H9 (cell line): ENCODE measurements around the gene CDIPT. TPM values are rescaled to one million over a fixed set of nuclear protein-coding genes. Genes with fewer than 3 reads are reported as not detected.

Source experiments
- DNase-seq: peaks from one replicate; pipeline ENCODE4 v3.0.0-alpha.2; 2017
- H2AFZ ChIP-seq: one replicate; pipeline ENCODE4 v1.6.1; 2013; ENCODE audit warnings: mild to moderate bottlenecking, low read length, control low read depth, moderate library complexity
- H2AK5ac ChIP-seq: 2 replicates; pipeline ENCODE4 v1.6.1; 2013; ENCODE audit warnings: low read length, control low read depth, mixed read lengths; ENCODE audit not compliant: insufficient read length
- H2BK120ac ChIP-seq: one replicate; pipeline ENCODE4 v1.6.1; 2013; ENCODE audit warnings: low read depth, mild to moderate bottlenecking, low read length, control low read depth, inconsistent platforms; ENCODE audit not compliant: poor library complexity, severe bottlenecking
- H2BK12ac ChIP-seq: 2 replicates; pipeline ENCODE4 v1.6.1; 2013; ENCODE audit warnings: low read length, control low read depth, mixed read lengths, low read depth; ENCODE audit not compliant: insufficient read length
- H2BK15ac ChIP-seq: 2 replicates; pipeline ENCODE4 v1.6.1; 2013; ENCODE audit warnings: low read depth, low read length, control low read depth
- H2BK20ac ChIP-seq: one replicate; pipeline ENCODE4 v1.6.1; 2013; ENCODE audit warnings: low read depth, mild to moderate bottlenecking, low read length, control low read depth, inconsistent platforms; ENCODE audit not compliant: poor library complexity, severe bottlenecking
- H2BK5ac ChIP-seq: 2 replicates; pipeline ENCODE4 v1.6.1; 2013; ENCODE audit warnings: low read length, control low read depth, mixed read lengths; ENCODE audit not compliant: insufficient read length
- H3K14ac ChIP-seq: 2 replicates; pipeline ENCODE4 v1.6.1; 2013; ENCODE audit warnings: low read length, control low read depth; ENCODE audit not compliant: insufficient read depth
- H3K18ac ChIP-seq: 2 replicates; pipeline ENCODE4 v1.6.1; 2013; ENCODE audit warnings: low read depth, mild to moderate bottlenecking, mixed read lengths, low read length, control low read depth; ENCODE audit not compliant: insufficient read length
- H3K23ac ChIP-seq: 2 replicates; pipeline ENCODE4 v1.6.1; 2013; ENCODE audit warnings: low read length, control low read depth, mixed read lengths, low read depth; ENCODE audit not compliant: insufficient read length
- H3K23me2 ChIP-seq: 2 replicates; pipeline ENCODE4 v1.6.1; 2013; ENCODE audit warnings: low read depth, mild to moderate bottlenecking, mixed read lengths, low read length, control low read depth; ENCODE audit not compliant: insufficient read length, poor library complexity, severe bottlenecking
- H3K27ac ChIP-seq: 2 replicates; pipeline ENCODE4 v1.5.1; 2013; ENCODE audit warnings: low read length, control low read depth, mixed read lengths, low read depth; ENCODE audit not compliant: insufficient read length
- H3K27me3 ChIP-seq: 2 replicates; pipeline ENCODE4 v1.6.1; 2013; ENCODE audit warnings: low read length, control low read depth, inconsistent platforms; ENCODE audit not compliant: insufficient read depth
- H3K4ac ChIP-seq: 2 replicates; pipeline ENCODE4 v1.6.1; 2013; ENCODE audit warnings: low read depth, mild to moderate bottlenecking, control low read depth, inconsistent platforms, low read length, moderate library complexity
- H3K4me1 ChIP-seq: 2 replicates; pipeline ENCODE4 v1.6.1; 2013; ENCODE audit warnings: low read length, control low read depth, inconsistent platforms; ENCODE audit not compliant: insufficient read depth
- H3K4me2 ChIP-seq: 2 replicates; pipeline ENCODE4 v1.6.1; 2013; ENCODE audit warnings: low read length, control low read depth, mixed read lengths; ENCODE audit not compliant: insufficient read length, insufficient read depth
- H3K56ac ChIP-seq: 2 replicates; pipeline ENCODE4 v1.6.1; 2013; ENCODE audit warnings: low read depth, mild to moderate bottlenecking, mixed read lengths, low read length, control low read depth; ENCODE audit not compliant: insufficient read length
- H3K79me1 ChIP-seq: 2 replicates; pipeline ENCODE4 v1.6.1; 2013; ENCODE audit warnings: low read depth, mild to moderate bottlenecking, moderate library complexity, low read length, control low read depth, inconsistent platforms; ENCODE audit not compliant: insufficient read depth, poor library complexity, severe bottlenecking
- H3K79me2 ChIP-seq: 2 replicates; pipeline ENCODE4 v1.6.1; 2013; ENCODE audit warnings: low read length, control low read depth, inconsistent platforms; ENCODE audit not compliant: insufficient read depth
- H3K9ac ChIP-seq: 2 replicates; pipeline ENCODE4 v1.6.1; 2013; ENCODE audit warnings: low read length, control low read depth, mixed read lengths; ENCODE audit not compliant: insufficient read length; ENCODE audit errors: extremely low read depth
- H3K9me3 ChIP-seq: one replicate; pipeline ENCODE4 v1.6.1; 2013; ENCODE audit warnings: low read depth, low read length, inconsistent platforms; ENCODE audit not compliant: control insufficient read depth
- H3T11ph ChIP-seq: one replicate; pipeline ENCODE4 v1.6.1; 2013; ENCODE audit warnings: mild to moderate bottlenecking, low read length, control low read depth, inconsistent platforms
- H4K20me1 ChIP-seq: one replicate; pipeline ENCODE4 v1.6.1; 2013; ENCODE audit not compliant: control insufficient read depth, insufficient read length, insufficient read depth
- H4K5ac ChIP-seq: 2 replicates; pipeline ENCODE4 v1.6.1; 2013; ENCODE audit warnings: low read depth, mild to moderate bottlenecking, mixed read lengths, low read length, control low read depth; ENCODE audit not compliant: insufficient read length
- H4K8ac ChIP-seq: replicated peaks from 2 replicates; pipeline ENCODE4 v1.6.1; 2013; ENCODE audit warnings: low read length, control low read depth, mixed read lengths, low read depth; ENCODE audit not compliant: insufficient read length
- H4K91ac ChIP-seq: 2 replicates; pipeline ENCODE4 v1.6.1; 2013; ENCODE audit warnings: low read depth, mild to moderate bottlenecking, moderate library complexity, mixed read lengths, low read length, control low read depth; ENCODE audit not compliant: insufficient read length
- H3K27ac Mint-ChIP-seq, 3 experiments: 2 replicates in 2 of 3; 3 replicates in 1 of 3; pipeline ENCODE4 v1.8.0; 2020 to 2021; ENCODE audit warnings: mixed read lengths in 3 of 3, mild to moderate bottlenecking in 1 of 3, moderate library complexity in 1 of 3
- H3K27me3 Mint-ChIP-seq: 2 replicates; pipeline ENCODE4 v1.8.0; 2021; ENCODE audit warnings: low read depth, mild to moderate bottlenecking, moderate library complexity, mixed read lengths
- H3K36me3 Mint-ChIP-seq, 3 experiments: 2 replicates in 2 of 3; 3 replicates in 1 of 3; pipeline ENCODE4 v1.8.0; 2020 to 2021; ENCODE audit warnings: low read depth in 3 of 3, mixed read lengths in 3 of 3; ENCODE audit not compliant: insufficient read depth in 1 of 3
- H3K4me1 Mint-ChIP-seq, 2 experiments: 2 replicates each; pipeline ENCODE4 v1.8.0; 2020; ENCODE audit warnings: mixed read lengths in 2 of 2
- H3K4me3 Mint-ChIP-seq, 2 experiments: 2 replicates in 1 of 2; 3 replicates in 1 of 2; pipeline ENCODE4 v1.8.0; 2020 to 2021; ENCODE audit warnings: mild to moderate bottlenecking in 2 of 2, mixed read lengths in 2 of 2, moderate library complexity in 1 of 2
- H3K9me3 Mint-ChIP-seq, 2 experiments: 2 replicates in 1 of 2; 3 replicates in 1 of 2; pipeline ENCODE4 v1.8.0; 2020; ENCODE audit warnings: mild to moderate bottlenecking in 2 of 2, mixed read lengths in 2 of 2, moderate library complexity in 1 of 2
- WGBS: extraction: QIAGEN DNeasy Blood & Tissue Kit; methylation state at CpG from one replicate; pipeline ENCODE4 v1.1.7; 2013; ENCODE audit warnings: missing lambda C conversion rate, low lambda C conversion rate, mixed read lengths; ENCODE audit not compliant: insufficient read length; ENCODE audit errors: extremely low coverage; 5-methylcytosine and 5-hydroxymethylcytosine counted together
- total RNA-seq: library from RNA; stranded (reverse); gene quantifications from 2 replicates; pipeline ENCODE4 v1.2.1, GENCODE V29; 2021
- TF ChIP-seq, protein P1 (sequence below): fragments of 200-600 bp; sonication (generic); conservative IDR thresholded peaks from 3 replicates; pipeline ENCODE4 v1.8.0; 2021; ENCODE audit warnings: antibody characterized with exemption, mild to moderate bottlenecking

The CDIPT gene
- total RNA-seq, 1 experiment from 2014 or later: 70.6 TPM

DNA sequence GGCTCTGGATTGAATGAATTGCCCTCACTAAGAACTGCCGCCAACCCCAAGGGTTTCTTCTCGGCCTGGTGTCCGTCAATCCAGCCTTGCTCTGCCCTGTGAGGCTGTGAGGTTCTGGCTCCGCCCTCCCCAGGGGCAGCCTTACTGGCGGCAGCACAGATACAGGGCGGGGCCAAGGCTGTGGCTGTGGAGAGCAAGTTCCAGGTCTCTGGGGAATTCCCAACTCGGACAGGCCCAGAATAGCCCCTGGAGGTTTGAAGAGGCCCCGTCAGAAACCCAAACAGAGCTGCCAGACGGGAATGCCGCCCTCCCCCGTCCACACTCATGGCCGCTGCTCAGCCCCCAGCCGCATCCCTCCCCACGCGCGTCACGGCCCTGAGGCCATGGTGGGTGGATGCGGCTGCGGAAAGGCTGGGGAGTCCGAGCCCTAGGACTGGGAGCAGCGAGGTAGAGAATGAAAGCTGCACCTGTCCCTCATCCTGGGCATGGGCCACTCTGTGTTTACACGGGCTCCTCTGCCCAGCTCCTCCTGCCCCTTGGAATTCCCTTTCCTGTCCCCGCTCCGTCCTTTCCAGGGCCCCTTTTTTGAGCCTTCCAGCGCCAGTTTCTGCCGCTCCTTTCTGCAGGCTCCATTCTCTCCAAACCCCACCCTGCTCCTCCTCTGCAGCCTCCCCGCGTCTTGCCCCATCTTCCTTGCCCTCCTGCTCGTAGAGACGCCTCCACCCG, 51.7 kb downstream of the CDIPT start:
- no peak overlapping the region for H3K4ac ChIP-seq
- H4K20me1 ChIP-seq: no peaks in the 10 kb centered on the region
- TF ChIP-seq, protein P1, sequence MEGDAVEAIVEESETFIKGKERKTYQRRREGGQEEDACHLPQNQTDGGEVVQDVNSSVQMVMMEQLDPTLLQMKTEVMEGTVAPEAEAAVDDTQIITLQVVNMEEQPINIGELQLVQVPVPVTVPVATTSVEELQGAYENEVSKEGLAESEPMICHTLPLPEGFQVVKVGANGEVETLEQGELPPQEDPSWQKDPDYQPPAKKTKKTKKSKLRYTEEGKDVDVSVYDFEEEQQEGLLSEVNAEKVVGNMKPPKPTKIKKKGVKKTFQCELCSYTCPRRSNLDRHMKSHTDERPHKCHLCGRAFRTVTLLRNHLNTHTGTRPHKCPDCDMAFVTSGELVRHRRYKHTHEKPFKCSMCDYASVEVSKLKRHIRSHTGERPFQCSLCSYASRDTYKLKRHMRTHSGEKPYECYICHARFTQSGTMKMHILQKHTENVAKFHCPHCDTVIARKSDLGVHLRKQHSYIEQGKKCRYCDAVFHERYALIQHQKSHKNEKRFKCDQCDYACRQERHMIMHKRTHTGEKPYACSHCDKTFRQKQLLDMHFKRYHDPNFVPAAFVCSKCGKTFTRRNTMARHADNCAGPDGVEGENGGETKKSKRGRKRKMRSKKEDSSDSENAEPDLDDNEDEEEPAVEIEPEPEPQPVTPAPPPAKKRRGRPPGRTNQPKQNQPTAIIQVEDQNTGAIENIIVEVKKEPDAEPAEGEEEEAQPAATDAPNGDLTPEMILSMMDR: no peak
- peak overlapping the region; percentile 80 to 96 for H3K4me3 Mint-ChIP-seq
- peaks cover 51% of the 10 kb centered on the region for H3K23me2 ChIP-seq
- no peaks in the 10 kb centered on the region; a peak in 2 of 5 replicates for H3K9me3 Mint-ChIP-seq
- peak overlapping the region; percentile 36 for H3K18ac ChIP-seq
- no peak overlapping the region for H2AFZ ChIP-seq
- peaks cover 2% of the 10 kb centered on the region; the same call in 1 of the 2 replicates for H3K79me2 ChIP-seq
- no peak overlapping the region for H3K23ac ChIP-seq
- H3K9me3 ChIP-seq: no peaks in the 10 kb centered on the region
- peaks cover 48 to 61% of the 10 kb centered on the region in 2 experiments for H3K4me1 Mint-ChIP-seq
- H2AK5ac ChIP-seq: no peak overlapping the region
- H4K8ac ChIP-seq: no peak overlapping the region
- H3K56ac ChIP-seq: no peak overlapping the region
- no peak overlapping the region for H4K91ac ChIP-seq
- no peak overlapping the region for H4K5ac ChIP-seq
- H2BK15ac ChIP-seq: no peak overlapping the region
- no peak overlapping the region for H2BK5ac ChIP-seq
- H3K4me1 ChIP-seq: peaks cover 6% of the 10 kb centered on the region; the same call in 1 of the 2 replicates
- no peak overlapping the region for H2BK20ac ChIP-seq
- H3T11ph ChIP-seq: no peak overlapping the region
- no peaks in the 10 kb centered on the region for H3K79me1 ChIP-seq
- H3K36me3 Mint-ChIP-seq: peaks cover 12 to 28% (median 13%) of the 10 kb centered on the region in 3 experiments
- no peak overlapping the region for H3K27ac ChIP-seq
- no peak overlapping the region for H2BK120ac ChIP-seq
- H2BK12ac ChIP-seq: no peak overlapping the region
- H3K14ac ChIP-seq: peak overlapping the region; percentile 64
- no peaks in the 10 kb centered on the region for H3K27me3 ChIP-seq
- DNase-seq: peak; percentile 98
- no CpG with 5 or more reads among the region's 31 CpGs for WGBS
- H3K9ac ChIP-seq: peak overlapping the region; percentile 29
- H3K4me2 ChIP-seq: peak overlapping the region; percentile 78
- no peaks in the 10 kb centered on the region; the same call in 1 of the 2 replicates for H3K27me3 Mint-ChIP-seq
- peak overlapping the region; percentile 96 to 99 (median 97) for H3K27ac Mint-ChIP-seq
